DMS153 treated with DMSO at 0.1 percent for 48 hours (cell line): ENCODE data around the gene FGD2.
"Not testable (repeated sequence)": the region's sequence is repeated elsewhere in the genome, so short reads cannot be mapped to it uniquely, and the experiment has no call there.

Experiments
- DNase-seq: peaks from one replicate; lab custom pipeline; 2025; ENCODE audit not compliant: unreplicated experiment; lab: John Stamatoyannopoulos, UW

The FGD2 gene

GRCh38 chr6:37057678-37058077 lies 52.2 kb downstream of the FGD2 start:
- DNase-seq = no peak

GRCh38 chr6:37058084-37058586 lies 52.7 kb downstream of the FGD2 start:
- no peak for DNase-seq

GRCh38 chr6:37058984-37059343 lies 53.5 kb downstream of the FGD2 start:
- DNase-seq = not testable (repeated sequence)

GRCh38 chr6:37059344-37060194 lies 54.1 kb downstream of the FGD2 start:
- DNase-seq = no peak

GRCh38 chr6:37060195-37060559 lies 54.7 kb downstream of the FGD2 start:
- DNase-seq = no peak

GRCh38 chr6:37061157-37061804 lies 55.8 kb downstream of the FGD2 start:
- no peak for DNase-seq

- DNase-seq = no peak
Measured at GRCh38 chr6:37062424-37062823, 57.0 kb downstream of the FGD2 start.

- DNase-seq = no peak
Measured at GRCh38 chr6:37068356-37069270, 63.2 kb downstream of the FGD2 start.

- DNase-seq = no peak
Measured at GRCh38 chr6:37069639-37070038, 64.2 kb downstream of the FGD2 start.

GRCh38 chr6:37072526-37072925 lies 67.1 kb downstream of the FGD2 start:
- no peak for DNase-seq

GRCh38 chr6:37074053-37074827 lies 68.8 kb downstream of the FGD2 start:
- DNase-seq = no peak

- DNase-seq = no peak
Measured at GRCh38 chr6:37077191-37077904, 71.9 kb downstream of the FGD2 start.

GRCh38 chr6:37077905-37078296 lies 72.4 kb downstream of the FGD2 start:
- no peak for DNase-seq
